Measurements from ENCODE around the gene RFX6.

DNA sequence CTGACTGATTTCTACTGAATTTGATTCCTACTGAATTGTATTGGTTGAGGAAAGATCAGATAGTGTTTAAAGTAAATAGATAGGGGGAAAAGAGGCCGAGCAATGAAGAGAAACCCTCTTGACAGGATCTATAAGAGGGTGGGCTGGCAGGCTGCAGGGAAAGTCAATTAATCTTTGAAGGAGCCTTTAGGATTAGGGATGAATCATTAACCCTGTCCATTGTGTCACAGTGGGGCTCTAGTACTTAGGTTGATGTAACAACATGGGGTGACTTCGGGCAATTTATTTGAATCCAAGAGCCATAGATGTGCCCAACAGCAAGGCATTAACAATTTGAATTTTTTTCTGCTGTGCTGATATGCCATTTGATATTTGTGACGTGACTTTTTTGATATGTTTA is 7.5 kb downstream of the RFX6 start:
- TF ChIP-seq, protein P1, sequence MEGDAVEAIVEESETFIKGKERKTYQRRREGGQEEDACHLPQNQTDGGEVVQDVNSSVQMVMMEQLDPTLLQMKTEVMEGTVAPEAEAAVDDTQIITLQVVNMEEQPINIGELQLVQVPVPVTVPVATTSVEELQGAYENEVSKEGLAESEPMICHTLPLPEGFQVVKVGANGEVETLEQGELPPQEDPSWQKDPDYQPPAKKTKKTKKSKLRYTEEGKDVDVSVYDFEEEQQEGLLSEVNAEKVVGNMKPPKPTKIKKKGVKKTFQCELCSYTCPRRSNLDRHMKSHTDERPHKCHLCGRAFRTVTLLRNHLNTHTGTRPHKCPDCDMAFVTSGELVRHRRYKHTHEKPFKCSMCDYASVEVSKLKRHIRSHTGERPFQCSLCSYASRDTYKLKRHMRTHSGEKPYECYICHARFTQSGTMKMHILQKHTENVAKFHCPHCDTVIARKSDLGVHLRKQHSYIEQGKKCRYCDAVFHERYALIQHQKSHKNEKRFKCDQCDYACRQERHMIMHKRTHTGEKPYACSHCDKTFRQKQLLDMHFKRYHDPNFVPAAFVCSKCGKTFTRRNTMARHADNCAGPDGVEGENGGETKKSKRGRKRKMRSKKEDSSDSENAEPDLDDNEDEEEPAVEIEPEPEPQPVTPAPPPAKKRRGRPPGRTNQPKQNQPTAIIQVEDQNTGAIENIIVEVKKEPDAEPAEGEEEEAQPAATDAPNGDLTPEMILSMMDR (conservative IDR thresholded peaks at IDR 0.05): no peak
- no peak for TF ChIP-seq EZH2 (IDR thresholded peaks at IDR 0.05; ENCODE audit: low read depth)

Measured in PC-9 (cell line).